CD4-positive, alpha-beta T cell treated with Interleukin-21 for 1 hour (primary cell): ENCODE data around the gene FKBP9.
"Not testable (repeated sequence)": the region's sequence is repeated elsewhere in the genome, so short reads cannot be mapped to it uniquely, and the experiment has no call there.

Experiments
- DNase-seq: peaks from one replicate; pipeline ENCODE4 v3.0.0-alpha.2; 2020

FKBP9 gene

DNA sequence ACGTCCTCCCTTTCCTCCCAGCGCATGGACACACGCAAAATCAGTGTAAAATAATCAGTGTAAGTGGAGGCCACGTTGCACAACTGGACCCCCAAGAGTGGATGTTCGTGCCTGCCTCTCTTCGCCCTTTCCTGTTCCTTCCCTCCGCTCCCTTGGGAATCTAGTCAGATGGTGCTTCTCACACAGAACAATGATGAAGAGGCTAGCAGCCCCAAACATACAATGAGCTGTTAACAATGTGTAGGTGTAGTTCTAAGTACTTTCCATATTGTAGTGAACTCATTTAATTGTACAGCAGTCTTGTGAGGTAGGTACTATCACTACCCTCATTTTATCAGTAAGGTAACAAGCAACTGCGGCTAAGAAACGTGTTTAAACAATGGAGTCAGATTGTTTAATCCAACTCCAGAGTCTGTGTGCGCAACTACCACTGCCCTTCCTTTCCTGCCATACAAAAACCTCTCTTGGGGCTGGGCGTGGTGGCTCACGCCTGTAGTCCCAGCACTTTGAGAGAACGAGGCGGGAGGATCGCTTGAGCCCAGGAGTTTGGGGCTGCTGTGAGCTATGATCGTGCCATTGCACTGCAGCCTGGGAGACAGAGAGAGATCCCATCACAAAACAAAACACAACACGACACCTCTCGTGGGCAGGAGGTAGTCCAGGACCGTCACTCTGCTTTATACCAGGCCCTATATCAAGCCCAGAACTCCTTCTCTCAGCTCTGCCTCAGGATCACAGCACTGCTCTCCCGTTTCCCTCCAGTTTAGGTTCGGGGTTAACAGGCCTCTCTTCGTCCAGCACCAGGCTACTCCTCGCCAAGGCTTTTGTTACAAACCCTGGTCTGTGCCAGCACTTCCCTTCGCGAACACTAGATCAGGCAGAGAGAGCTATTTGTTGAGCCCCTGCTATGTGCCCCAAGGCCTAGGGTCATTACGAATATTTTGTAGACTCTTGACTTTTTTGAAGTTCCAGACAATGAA is 1.1 kb downstream of the FKBP9 start:
- DNase-seq: no peak

DNA sequence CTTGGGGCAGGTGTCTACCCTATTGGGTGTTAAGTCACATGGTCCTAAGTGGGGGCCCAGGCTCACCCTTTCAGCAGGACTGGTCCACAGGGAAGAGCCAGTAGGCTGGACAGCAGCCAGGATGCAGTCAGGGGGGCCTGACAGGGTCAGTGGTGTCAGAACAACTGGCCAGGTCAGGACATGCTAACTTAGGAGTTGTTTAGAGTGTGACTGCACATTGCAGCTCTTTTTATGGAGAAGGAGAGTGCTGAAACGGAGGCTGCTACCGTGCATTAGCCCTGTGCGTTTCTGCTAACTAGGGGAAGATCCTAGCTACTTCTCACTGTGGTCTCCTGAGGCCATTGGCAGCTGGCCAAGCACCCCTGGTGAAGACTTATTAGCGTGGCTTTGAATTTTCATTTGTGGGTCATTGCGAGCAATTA is 6.7 kb downstream of the FKBP9 start:
- not testable (repeated sequence) for DNase-seq

DNA sequence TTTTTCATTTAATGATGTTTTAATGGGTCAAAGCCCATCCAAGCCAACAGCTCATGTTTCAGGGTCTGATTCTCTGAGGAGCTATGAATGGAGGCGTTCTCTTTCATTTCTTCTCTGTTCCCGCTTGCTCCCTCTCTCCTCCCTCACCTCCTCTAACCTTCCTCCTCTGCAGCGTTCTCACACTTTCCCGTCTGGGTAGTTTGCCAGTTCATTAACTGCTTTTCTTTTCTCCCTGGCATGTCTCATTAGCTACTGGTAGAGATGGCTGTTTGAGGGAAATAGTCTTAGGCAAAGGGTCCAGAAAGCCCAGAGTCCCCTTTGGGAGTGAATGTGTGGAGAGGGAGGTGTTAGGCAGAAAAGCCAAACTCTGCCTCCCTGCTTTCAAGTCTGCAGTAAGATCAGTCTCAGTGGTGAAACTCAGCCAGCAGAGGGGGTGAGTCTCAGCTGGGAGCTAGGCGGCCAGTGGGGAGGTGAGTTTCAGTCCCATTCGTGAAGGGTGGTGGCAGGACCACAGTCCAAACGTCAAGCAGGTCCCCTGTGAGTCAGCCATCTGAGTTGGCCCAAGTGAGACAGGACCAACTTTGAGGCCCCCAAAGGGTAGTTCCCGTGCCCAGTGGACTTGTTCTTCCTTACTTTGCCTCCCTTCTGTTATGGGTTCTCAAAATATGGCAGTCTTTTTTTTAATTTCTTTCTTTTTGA is 7.4 kb downstream of the FKBP9 start:
- peak; percentile 9 for DNase-seq

DNA sequence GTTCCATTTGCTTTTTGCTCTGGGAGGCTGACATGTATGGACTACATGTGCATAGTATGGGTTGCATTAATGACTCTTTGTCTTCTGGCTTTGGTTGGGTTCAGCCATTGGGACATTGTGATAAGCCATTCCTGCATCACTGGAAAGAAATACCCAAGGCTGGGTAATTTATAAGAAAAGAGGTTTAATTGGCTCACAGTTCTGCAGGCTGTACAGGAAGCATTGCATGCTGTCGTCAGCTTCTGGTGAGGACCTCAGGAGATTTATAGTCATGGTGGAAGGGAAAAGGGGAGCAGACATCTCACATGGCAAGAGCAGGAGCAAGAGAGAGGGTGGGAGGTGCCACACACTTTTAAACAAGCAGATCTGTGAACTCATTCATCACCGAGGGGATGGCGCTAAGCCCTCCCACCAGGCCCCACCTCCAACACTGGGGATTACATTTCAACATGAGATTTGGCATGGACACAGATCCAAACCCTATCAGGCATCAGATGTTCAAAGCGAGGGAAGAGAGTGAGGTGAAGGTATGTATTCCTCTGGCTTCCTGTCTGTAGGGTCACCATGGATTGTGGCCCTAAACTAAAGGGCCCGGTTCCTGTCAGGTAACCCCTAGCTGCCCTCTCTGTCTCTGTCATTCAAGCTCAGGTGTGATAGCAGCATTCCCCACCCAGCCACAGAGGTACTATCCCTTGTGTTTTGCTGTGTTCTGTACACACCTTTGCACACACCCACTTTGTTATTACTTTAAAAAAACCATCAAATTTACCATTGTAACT is 9.4 kb downstream of the FKBP9 start:
- not testable (repeated sequence) for DNase-seq

DNA sequence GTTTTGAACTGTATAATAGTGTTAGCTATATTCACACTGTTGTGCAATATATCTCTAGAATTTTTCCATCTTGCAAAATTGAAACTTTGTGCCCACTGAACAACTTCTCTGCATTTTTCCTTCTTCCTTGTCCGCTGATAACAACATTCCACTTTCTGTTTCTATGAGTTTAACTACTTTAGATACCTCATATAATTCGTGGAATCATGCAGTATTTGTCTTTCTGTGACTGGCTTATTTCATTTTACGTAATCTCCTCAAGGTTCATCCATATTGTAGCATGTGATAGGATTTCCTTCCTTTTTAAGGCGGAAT is 10.0 kb downstream of the FKBP9 start:
- DNase-seq: not testable (repeated sequence)

DNA sequence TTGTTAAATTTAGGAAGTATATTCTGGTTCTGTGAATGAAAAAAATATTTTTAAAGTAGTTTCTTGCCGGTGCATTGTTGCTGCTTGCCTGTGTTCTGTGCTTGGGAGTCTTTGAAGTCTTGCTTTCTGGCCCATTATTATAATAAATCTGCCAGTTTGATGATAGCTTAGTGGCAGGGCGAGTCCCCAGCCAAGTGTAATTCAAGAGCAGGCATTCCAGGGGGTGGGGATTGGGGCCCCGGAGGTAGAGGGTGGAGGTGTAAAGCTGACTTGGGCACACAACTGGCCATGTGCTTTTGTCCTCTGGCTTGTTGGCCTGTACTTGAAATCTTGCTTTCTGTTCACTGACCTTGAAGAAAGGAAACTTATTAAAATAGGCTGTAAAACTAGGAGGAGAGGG is 14.7 kb downstream of the FKBP9 start:
- DNase-seq: not testable (repeated sequence)

DNA sequence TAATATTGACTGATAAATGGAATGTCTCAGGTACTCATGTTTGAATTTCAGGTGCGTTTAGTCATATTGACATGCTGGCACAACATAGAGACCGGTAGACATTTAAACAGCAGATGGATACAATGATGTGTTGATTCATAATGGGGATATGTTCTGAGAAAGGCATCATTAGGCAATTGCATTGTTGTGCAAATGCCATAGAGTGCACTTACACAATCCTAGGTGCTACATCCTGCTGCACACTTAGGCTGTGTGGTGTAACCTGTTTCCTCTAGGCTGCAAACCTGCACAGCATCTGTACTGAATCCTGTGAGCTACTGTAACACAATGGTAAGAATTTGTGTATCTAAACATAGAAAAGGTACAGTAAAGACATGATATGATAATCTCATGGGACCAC is 19.9 kb downstream of the FKBP9 start:
- DNase-seq: not testable (repeated sequence)

DNA sequence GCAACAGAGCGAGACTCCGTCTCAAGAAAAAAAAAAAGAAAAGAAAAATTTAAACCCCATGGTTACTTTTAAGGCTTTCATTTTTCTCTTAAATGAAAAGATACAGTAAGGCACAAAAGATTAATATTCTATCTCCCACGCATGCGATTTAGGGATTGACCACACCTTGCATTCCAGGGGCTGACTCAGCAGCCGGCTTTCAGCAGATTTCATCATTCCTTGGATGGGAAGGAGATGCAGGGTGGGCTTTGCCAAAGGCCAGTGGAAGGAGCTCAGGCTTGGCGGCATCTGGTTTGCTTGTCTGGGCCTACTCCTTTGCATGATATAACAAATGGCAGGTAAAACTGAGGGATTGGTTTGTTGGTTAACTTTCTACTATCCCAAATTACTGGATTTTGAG is 22.0 kb downstream of the FKBP9 start:
- DNase-seq: not testable (repeated sequence)

DNA sequence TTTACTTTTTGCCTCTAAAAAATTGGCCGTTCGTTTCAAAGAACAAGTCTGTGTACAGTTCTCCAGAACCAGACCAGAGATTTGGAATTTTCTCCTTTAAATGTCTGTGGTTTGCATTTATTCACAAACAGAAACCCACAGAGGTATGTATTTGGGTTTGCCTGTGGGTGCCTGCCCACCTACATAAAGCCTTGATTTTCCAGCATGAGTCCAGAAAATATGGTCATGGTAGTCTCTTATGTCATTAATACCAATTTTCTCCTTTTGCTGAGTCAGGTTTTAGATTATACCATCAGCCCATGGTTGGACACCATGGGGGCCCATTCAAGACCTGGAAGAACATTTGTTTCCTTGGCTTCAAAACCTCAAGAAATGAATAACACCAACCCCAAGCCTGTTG is 22.7 kb downstream of the FKBP9 start:
- DNase-seq: not testable (repeated sequence)

DNA sequence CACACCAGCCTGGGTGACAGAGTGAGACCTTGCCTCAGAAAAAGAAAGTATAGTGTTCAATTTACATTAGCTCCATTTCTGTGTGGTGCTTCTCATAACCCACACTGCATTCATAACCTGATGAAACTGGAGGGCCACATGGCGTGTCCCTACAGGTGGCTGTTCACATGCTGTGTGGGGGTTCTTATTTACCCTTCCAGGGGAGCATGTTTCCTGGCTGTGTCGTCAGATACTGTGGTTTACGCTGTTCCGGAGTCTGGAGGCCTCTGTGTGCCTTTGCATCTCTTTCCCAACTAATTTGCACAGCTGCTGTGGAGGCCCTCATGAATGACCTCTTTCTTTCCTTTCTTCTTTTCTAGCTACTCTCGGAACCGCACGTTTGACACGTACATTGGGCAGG is 30.9 kb downstream of the FKBP9 start:
- not testable (repeated sequence) for DNase-seq

DNA sequence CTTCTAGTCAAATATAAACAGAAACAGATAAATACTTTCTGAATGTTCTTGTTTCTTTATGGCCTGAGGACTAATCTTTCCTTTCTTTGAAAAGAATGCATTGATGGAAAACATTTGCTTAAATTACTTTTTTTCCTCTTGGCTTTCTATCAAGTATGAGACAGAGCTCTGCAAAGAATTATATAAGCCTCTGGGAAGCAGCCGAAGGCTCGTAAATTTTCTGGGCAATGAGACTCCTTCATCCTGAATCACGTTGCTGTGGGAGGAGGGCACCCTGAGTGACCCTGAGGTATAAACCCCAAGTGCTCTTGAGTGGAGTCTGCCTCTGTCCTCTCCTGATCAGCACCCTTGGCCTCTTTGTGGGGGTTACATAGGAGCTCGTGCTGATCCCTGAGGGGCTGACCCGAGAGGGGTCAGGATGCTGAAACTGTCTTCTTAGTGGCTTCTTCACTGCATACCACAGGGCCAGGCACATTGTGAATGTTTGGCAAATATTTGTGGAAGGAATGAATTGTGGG is 33.9 kb downstream of the FKBP9 start:
- not testable (repeated sequence) for DNase-seq

DNA sequence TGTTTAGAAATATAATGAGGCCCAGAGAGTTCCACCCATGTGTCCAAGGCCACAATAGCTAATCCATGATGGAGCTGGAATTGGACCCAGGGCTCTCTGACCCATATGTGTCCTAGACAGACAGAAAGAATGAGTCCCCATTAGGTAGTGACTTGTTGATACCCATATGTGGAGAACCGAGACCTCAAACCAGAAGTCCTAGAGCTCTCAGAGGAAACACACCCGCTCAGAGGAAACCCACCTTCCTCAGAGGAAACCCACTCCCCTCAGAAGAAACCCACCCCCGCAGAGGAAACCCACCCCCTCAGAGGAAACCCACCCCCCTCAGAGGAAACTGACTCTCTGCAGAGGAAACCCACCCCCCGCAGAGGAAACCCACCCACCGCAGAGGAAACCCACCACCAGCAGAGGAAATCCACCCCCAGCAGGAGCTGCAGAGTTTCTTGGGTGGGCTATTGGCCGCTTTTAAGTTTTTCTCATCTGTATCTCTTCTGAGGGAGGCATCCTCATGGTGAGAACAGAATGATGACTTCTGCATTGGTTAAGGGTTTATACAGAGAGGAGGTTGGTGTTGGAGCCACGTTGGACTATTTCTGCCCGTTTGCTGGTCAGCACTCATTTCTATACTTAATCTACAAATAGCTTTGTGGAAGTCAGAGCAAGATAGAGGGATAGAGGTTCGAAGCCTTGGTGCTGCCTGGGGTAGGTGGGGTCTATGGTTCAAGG is 34.9 kb downstream of the FKBP9 start:
- not testable (repeated sequence) for DNase-seq

DNA sequence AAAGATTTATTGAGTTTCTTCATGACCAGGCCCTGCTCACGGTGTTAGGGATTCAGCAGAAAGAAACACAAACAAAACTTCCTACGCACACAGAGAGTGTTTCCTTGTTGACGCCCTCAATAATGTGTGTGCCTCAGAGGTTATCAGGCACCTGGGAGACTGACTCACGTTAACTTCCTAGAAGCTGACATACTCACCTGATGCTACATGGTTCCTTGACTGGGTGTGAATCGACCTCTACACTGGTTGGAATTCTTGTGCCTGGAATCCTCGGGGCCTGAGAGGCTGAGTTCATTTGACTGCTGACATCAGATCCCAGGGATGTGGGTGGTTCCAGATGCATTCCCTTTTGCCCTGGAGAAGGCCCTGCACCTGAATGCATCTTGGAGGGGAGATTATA is 35.5 kb downstream of the FKBP9 start:
- not testable (repeated sequence) for DNase-seq

DNA sequence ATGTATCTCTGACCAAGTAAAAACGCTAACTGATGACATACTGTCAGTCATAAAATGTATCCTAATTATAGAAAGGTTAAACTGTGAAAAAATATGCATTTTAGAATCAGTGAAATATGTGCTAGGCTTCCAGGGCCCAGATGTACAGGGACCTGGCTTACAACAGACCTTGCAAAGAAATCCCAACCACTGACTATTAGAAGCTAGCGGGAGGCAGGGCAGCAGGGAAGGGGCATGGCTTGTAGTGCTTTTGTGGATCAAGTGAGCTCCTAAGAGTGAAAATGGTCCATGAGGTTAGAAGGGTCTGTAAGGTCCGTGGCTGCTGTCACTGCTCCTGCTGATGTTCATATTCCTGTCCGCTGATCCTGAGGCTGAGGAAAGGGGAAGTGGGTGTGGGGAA is 40.7 kb downstream of the FKBP9 start:
- DNase-seq: not testable (repeated sequence)

DNA sequence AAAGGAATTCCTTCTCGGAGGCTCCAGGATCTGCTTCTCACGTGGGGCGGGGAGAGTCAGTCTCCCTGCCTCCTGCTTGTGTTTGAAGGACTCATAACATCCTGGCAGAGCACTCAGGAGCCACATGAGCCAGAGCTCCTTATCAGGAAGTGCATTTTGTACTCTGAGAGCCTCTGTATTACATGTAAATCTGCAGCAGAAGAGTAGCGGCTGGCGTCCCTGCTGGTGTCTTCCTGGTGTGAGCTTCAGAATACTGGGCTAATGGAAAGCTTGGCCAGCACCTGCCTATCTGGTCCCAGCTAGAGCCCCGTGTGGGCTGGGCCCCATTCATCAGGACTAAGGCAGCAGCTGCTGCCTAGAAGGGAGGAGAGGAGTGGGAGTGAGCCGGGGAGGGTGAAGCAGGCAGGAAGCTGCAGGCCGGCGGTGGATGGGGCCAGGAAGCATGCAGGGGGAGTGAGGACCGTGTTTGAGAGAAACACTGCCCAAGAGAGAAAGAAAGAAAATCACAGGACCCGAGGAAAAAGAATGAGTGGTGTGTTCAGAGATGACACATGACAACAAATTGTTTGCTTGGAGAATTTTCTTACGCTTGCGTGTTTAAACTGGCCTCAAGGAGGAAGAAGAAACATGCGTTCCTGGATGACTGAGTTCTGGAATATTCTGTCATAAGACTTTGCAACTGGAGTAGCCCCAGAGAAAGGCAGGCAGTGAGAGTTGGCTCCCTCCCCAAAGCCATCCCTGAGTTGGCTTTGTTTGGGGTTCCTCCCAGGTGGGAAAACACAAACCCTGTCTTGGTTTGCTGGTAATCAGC is 41.3 kb downstream of the FKBP9 start:
- not testable (repeated sequence) for DNase-seq

DNA sequence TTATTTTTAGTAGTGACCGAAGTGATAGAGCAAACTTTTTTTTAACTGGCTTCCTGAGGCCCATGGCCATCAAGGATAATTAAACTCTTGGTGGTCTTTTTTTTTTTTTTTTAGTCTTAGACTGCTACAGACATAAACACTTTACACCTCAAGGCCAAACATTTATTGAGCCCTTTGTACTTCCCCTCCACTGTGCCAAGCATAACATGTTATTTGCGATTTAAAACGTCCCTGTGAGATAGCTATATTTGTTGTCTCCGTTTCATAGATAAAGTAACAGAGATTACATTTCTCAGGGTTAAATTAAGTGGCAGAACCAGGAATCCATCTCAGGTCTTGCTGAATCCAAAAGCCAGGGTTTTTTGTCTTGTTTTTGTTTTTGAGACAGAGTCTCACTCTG is 42.1 kb downstream of the FKBP9 start:
- not testable (repeated sequence) for DNase-seq

DNA sequence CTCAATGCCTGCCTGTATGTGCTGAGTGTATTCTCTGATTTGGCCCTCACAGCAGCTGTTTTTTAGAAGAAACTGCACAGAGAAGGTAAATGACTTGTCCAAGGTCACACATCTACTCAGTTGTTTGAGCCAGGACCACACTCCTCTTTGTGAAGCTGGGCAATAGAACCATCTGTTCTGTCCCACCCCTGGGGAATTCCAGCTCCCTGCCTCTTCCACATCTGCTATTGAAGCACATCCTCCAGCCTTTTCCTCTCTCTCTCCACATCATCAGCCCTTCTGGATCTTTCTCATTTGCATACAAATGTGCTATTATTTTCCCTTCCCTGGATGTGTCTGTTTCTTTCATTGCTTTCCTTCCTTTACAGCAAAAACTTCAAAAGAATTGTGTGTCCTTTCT is 45.9 kb downstream of the FKBP9 start:
- DNase-seq: not testable (repeated sequence)

DNA sequence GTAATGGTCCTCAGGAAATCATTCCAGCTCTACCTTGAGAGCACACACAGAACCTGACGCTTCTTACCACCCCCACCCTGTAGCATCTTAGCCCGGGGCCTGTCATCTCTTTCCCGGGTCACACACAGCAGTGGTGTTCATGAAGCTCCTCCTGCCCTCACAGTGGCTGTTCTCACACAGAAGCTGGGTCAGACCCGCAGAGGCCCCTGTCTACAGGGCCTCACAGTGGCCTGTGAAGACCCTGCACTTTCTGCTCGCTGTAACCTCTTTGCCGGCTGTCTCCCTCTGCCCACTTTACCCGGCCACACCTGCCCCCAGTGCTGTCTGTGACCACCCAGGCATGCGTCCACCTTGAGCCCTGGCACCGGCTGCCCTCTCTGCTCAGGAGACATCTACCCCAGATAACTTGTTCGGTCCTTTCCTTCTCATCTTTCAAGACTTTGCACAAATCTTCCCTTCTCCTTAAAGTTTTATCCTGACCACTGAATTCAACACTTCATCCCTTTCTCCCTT is 46.9 kb downstream of the FKBP9 start:
- DNase-seq: not testable (repeated sequence)

DNA sequence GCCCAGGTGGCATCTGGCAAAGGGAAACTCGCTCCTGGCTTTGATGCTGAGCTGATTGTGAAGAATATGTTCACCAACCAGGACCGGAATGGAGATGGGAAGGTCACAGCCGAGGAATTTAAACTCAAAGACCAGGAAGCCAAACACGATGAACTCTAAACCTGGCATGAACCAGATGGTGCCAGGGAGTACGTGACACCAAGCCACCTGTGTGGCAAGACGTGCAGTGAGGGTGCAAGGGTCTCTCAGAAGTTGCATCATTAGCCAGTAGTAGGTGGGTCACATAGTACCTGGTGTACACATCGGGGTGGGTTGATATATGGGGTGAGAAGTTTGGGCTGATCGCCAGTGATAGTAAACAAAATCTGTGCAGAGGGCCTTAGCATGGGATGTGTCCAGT is 48.0 kb downstream of the FKBP9 start:
- not testable (repeated sequence) for DNase-seq

DNA sequence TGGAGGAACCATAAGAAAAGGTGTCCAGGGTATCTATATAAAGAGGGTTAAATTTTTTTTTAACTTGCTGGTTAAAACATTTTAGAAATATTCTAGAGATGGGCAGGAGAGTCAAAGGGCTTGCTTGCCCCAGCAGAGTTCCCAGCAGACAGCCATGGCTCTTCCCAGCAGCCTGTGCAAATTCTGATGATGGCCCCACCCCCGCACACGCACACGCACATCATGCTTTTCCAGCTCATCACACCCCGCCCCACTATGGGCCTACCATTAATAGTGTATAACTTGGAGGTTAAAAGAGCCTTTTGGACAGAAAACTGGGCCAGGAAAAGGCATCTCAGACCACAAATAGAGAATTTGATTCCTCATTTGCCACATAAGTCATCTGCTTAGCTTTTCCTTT is 48.5 kb downstream of the FKBP9 start:
- DNase-seq: not testable (repeated sequence)

DNA sequence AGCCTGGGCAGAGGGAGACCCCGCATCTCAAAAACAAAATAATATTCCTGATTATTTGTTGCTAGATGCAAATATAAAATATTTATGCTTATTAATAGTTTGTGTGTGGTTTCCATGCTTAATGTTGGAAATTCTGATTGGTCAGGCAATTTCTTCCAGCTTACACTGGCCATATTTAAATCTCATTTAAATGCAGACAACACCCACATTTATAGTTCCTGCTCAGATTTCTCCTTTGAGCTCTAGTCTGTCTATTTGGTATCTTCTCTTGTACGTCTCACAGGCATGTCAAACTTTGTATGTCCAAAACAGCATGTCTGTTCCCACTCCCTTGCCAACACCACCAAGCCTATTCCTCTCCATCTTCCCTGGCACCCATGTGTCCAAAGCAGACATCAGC is 52.5 kb downstream of the FKBP9 start:
- no peak for DNase-seq
